IMR-90 (cell line): ENCODE results near the gene NDFIP2. TPM values are rescaled to one million over a fixed set of nuclear protein-coding genes. Genes with fewer than 3 reads are reported as not detected.

Experiments
- ATAC-seq: fragments of 200-7000 bp; cut with Tn5 transposase; 2 replicates; pipeline ENCODE4 v1.9.1; 2020; ENCODE audit warnings: low read depth, mild to moderate bottlenecking, moderate library complexity
- BruUV-seq: library from RNA; stranded (reverse); fragments of 400-500 nt; replicated peaks from 2 replicates; lab custom pipeline; 2021; lab: Mats Ljungman, UMichigan
- CTCF ChIA-PET: fragments of 300-600 bp; formaldehyde crosslinking; extraction: SDS; loops from one replicate; lab custom pipeline; 2021; ENCODE audit warnings: antibody characterized with exemption; lab: Yijun Ruan, JAX
- POLR2A ChIA-PET: fragments of 300-600 bp; sonication (Branson Sonifier 250); formaldehyde crosslinking; loops from one replicate; lab custom pipeline; 2022; ENCODE audit warnings: antibody characterized with exemption; ENCODE audit not compliant: unreplicated experiment; lab: Charles Lee
- DNase-seq: peaks from one replicate; pipeline ENCODE4 v3.0.0; 2013
- H2AFZ ChIP-seq: replicated peaks from 2 replicates; pipeline ENCODE3; 2013; ENCODE audit warnings: low read length, mild to moderate bottlenecking; ENCODE audit not compliant: poor library complexity
- H2AK5ac ChIP-seq: 2 replicates; pipeline ENCODE4 v1.6.1; 2013; ENCODE audit warnings: low read depth, low read length, inconsistent platforms
- H2AK9ac ChIP-seq: replicated peaks from 2 replicates; pipeline ENCODE3; 2013; ENCODE audit warnings: mild to moderate bottlenecking, low read depth, low read length, moderate library complexity; ENCODE audit not compliant: poor library complexity
- H2BK120ac ChIP-seq: 2 replicates; pipeline ENCODE4 v1.6.1; 2013; ENCODE audit warnings: low read depth, low read length, inconsistent platforms
- H2BK15ac ChIP-seq: 3 replicates; pipeline ENCODE4 v1.6.1; 2013; ENCODE audit warnings: low read depth, low read length, inconsistent platforms
- H2BK20ac ChIP-seq: 2 replicates; pipeline ENCODE4 v1.6.1; 2013; ENCODE audit warnings: low read depth, mild to moderate bottlenecking, inconsistent platforms, low read length, moderate library complexity
- H2BK5ac ChIP-seq: 2 replicates; pipeline ENCODE4 v1.6.1; 2013; ENCODE audit warnings: mild to moderate bottlenecking, low read depth, low read length, inconsistent platforms; ENCODE audit not compliant: poor library complexity, severe bottlenecking
- H3K14ac ChIP-seq: replicated peaks from 2 replicates; pipeline ENCODE4 v1.6.1; 2013; ENCODE audit warnings: low read depth, low read length, inconsistent platforms
- H3K18ac ChIP-seq: 2 replicates; pipeline ENCODE4 v1.6.1; 2013; ENCODE audit warnings: low read depth, low read length, control low read depth
- H3K23ac ChIP-seq: 2 replicates; pipeline ENCODE4 v1.6.1; 2013; ENCODE audit warnings: low read depth, low read length, inconsistent platforms
- H3K27ac ChIP-seq: 2 replicates; pipeline ENCODE4 v1.5.1; 2013; ENCODE audit warnings: mild to moderate bottlenecking, control low read depth, low read length; ENCODE audit not compliant: insufficient read depth
- H3K27me3 ChIP-seq: 2 replicates; pipeline ENCODE4 v1.6.1; 2013; ENCODE audit warnings: low read length; ENCODE audit not compliant: control insufficient read depth, insufficient read depth
- H3K36me3 ChIP-seq: 2 replicates; pipeline ENCODE4 v1.6.1; 2013; ENCODE audit warnings: low read length, mixed read lengths; ENCODE audit not compliant: control insufficient read depth, insufficient read depth
- H3K4ac ChIP-seq: 2 replicates; pipeline ENCODE4 v1.6.1; 2013; ENCODE audit warnings: low read depth, low read length, inconsistent platforms
- H3K4me1 ChIP-seq: 2 replicates; pipeline ENCODE4 v1.6.1; 2013; ENCODE audit warnings: low read length, mixed read lengths; ENCODE audit not compliant: control insufficient read depth, insufficient read depth
- H3K4me2 ChIP-seq: 2 replicates; pipeline ENCODE4 v1.6.1; 2013; ENCODE audit warnings: low read depth, mild to moderate bottlenecking, control low read depth, low read length, moderate library complexity
- H3K4me3 ChIP-seq: 2 replicates; pipeline ENCODE4 v1.5.1; 2013; ENCODE audit warnings: low read depth, mild to moderate bottlenecking, control low read depth, low read length, moderate library complexity; ENCODE audit not compliant: insufficient read depth
- H3K56ac ChIP-seq: 2 replicates; pipeline ENCODE4 v1.6.1; 2013; ENCODE audit warnings: low read length, inconsistent platforms; ENCODE audit not compliant: insufficient read depth; ENCODE audit errors: extremely low read depth
- H3K79me1 ChIP-seq, 2 experiments: 2 replicates each; pipeline ENCODE4 v1.6.1; 2013; ENCODE audit warnings: low read length in 2 of 2, inconsistent platforms in 1 of 2, low read depth in 1 of 2
- H3K9ac ChIP-seq: 2 replicates; pipeline ENCODE4 v1.6.1; 2013; ENCODE audit warnings: low read depth, low read length, control low read depth
- H3K9me1 ChIP-seq: 2 replicates; pipeline ENCODE4 v1.6.1; 2013; ENCODE audit warnings: low read length, inconsistent platforms; ENCODE audit not compliant: insufficient read depth
- H3K9me3 ChIP-seq: 2 replicates; pipeline ENCODE4 v1.6.1; 2013; ENCODE audit warnings: low read length; ENCODE audit not compliant: control insufficient read depth, insufficient read depth
- H4K20me1 ChIP-seq: 2 replicates; pipeline ENCODE4 v1.6.1; 2013; ENCODE audit warnings: low read length, inconsistent platforms; ENCODE audit not compliant: insufficient read depth
- H4K5ac ChIP-seq: 2 replicates; pipeline ENCODE4 v1.6.1; 2013; ENCODE audit warnings: mild to moderate bottlenecking, low read depth, low read length, control low read depth
- H4K8ac ChIP-seq, 2 experiments: 2 replicates each; pipeline ENCODE4 v1.6.1; 2013; ENCODE audit warnings: low read depth in 2 of 2, low read length in 2 of 2, control low read depth in 1 of 2, inconsistent platforms in 1 of 2
- H4K91ac ChIP-seq: 2 replicates; pipeline ENCODE4 v1.6.1; 2013; ENCODE audit warnings: low read depth, low read length, inconsistent platforms; ENCODE audit not compliant: insufficient read depth
- FOS ChIP-seq: fragments of 150-350 bp; IDR thresholded peaks from 2 replicates; pipeline ENCODE4 v1.6.1; 2016; ENCODE audit warnings: low read depth, low read length
- MAZ ChIP-seq: IDR thresholded peaks from 2 replicates; pipeline ENCODE4 v1.6.1; 2012; ENCODE audit warnings: low read depth, mild to moderate bottlenecking, low read length, improper control_type of control experiment, moderate library complexity, borderline replicate concordance
- NFE2L2 ChIP-seq: fragments of 150-350 bp; IDR thresholded peaks from 2 replicates; pipeline ENCODE4 v1.6.1; 2016; ENCODE audit warnings: low read depth, mild to moderate bottlenecking, low read length
- POLR2A ChIP-seq: IDR thresholded peaks from 2 replicates; pipeline ENCODE4 v1.6.1; 2012; ENCODE audit warnings: mild to moderate bottlenecking, low read depth, low read length
- USF2 ChIP-seq: fragments of 150-350 bp; IDR thresholded peaks from 2 replicates; pipeline ENCODE4 v1.6.1; 2017; ENCODE audit warnings: mild to moderate bottlenecking, antibody characterized with exemption, low read length, low read depth
- dilution Hi-C: fragments of 300-500 bp; cut with HindIII; formaldehyde crosslinking; loops from one replicate; pipeline ENCODE4 v1.14.3; 2018; ENCODE audit warnings: low sequenced_read_pairs; ENCODE audit not compliant: unreplicated experiment
- in situ Hi-C: fragments of 300-500 bp; cut with MboI; formaldehyde crosslinking; loops from 3 replicates; pipeline ENCODE4 v1.14.3; 2019; ENCODE audit warnings: low sequenced_read_pairs, inconsistent platforms, mixed read lengths
- intact Hi-C: fragments of 100-400 bp; cut with micrococcal nuclease; formaldehyde crosslinking; loops from 2 replicates; pipeline ENCODE4 v1.10.0; 2022
- polyA plus RNA-seq, 3 experiments: library from polyadenylated mRNA; depleted of rRNA; stranded (reverse); fragments of >200 nt; gene quantifications; 2 replicates each; pipeline ENCODE4 v1.2.3, GENCODE V29; 2012; ENCODE audit warnings: low replicate concordance in 1 of 3
- total RNA-seq: library from RNA; depleted of rRNA; stranded (reverse); fragments of >200 nt; gene quantifications from 2 replicates; pipeline ENCODE4 v1.2.3, GENCODE V29; 2012

NDFIP2 gene
- total and polyA plus RNA-seq, 2 of the 4 experiments (the other 2 are of a cell fraction): 23.8 to 25.8 TPM

GRCh38 chr13:79516595-79516994, 35.6 kb downstream of the NDFIP2 start:
- Histone ChIP-seq H3K27ac (no peak overlapping the region), H3K18ac (no peak overlapping the region), H2BK15ac (no peak overlapping the region), H3K23ac (no peak overlapping the region), H2BK5ac (no peak overlapping the region), H3K9ac (no peak overlapping the region), H3K4me3 (no peak overlapping the region), H3K9me3 (no peaks in the 10 kb centered on the region), H2BK120ac (no peak overlapping the region), H2BK20ac (no peak overlapping the region), H3K4me2 (no peak overlapping the region), H4K20me1 (peaks cover 7% of the 10 kb centered on the region; the same call in 1 of the 2 replicates), H2AK5ac (no peak overlapping the region), H2AFZ (no peak overlapping the region), H4K8ac (no peak overlapping the region), H2AK9ac (no peak overlapping the region), H3K14ac (no peak overlapping the region), H3K36me3 (no peaks in the 10 kb centered on the region), H4K5ac (no peak overlapping the region), H3K4me1 (no peaks in the 10 kb centered on the region), H3K27me3 (no peaks in the 10 kb centered on the region), H3K9me1 (no peaks in the 10 kb centered on the region), H3K4ac (no peak overlapping the region), H3K79me1 (peaks cover 12 to 13% of the 10 kb centered on the region in 2 experiments; a peak in 2 of 4 replicates), H4K91ac (no peak overlapping the region), H3K56ac (no peak overlapping the region)
- dilution Hi-C loops (no loop called here), in situ Hi-C loops (no loop called here), intact Hi-C loops (no loop called here)
- DNase-seq (no peak), ATAC-seq (no peak)
- TF ChIP-seq MAZ (no peak), FOS (no peak), NFE2L2 (no peak), POLR2A (no peak), USF2 (no peak)
- CTCF ChIA-PET: no interaction called here
- POLR2A ChIA-PET: no interaction called here
- BruUV-seq: no TSS peak
